ENCODE results near the gene ALLC. TPM values are rescaled to one million over a fixed set of nuclear protein-coding genes. Genes with fewer than 3 reads are reported as not detected.

The ALLC gene
- total RNA-seq, 4 donors from 2014 or later, result not detected

GRCh38 chr2:3712424-3712823 lies 54.4 kb downstream of the ALLC start:
- in situ Hi-C loops (cut with MboI; ENCODE audit: low pct_ligation_motif_present in 1 of 4, low pct_unique_long_range_greater_than_20kb in 1 of 4, low sequenced_read_pairs in 3 of 4) (no loop called here), intact Hi-C loops (cut with DNase I; ENCODE audit: low total_unique reads) (no loop called here)
- Histone ChIP-seq H3K4me1 (no peaks in the 10 kb centered on the region), H3K9me3 (no peaks in the 10 kb centered on the region), H3K4me3 (no peak overlapping the region), H3K27me3 (no peaks in the 10 kb centered on the region), H3K27ac (no peak overlapping the region), H3K36me3 (no peaks in the 10 kb centered on the region)
- WGBS, 2 donors (ENCODE audit: low coverage in 1 of 2), result 59 to 78% methylated on average over 3 of the region's 3 CpGs
- DNase-seq, result no peak
- TF ChIP-seq POLR2A (IDR thresholded peaks at IDR 0.05), result no peak
- TF ChIP-seq CTCF (IDR thresholded peaks at IDR 0.05), result no peak
- no peak for TF ChIP-seq EP300 (IDR thresholded peaks at IDR 0.05; ENCODE audit: low read depth)
- TF ChIP-seq POLR2AphosphoS5 (IDR thresholded peaks at IDR 0.05), result no peak

GRCh38 chr2:3712831-3713503 lies 55.0 kb downstream of the ALLC start:
- Histone ChIP-seq H3K27me3 (no peaks in the 10 kb centered on the region), H3K4me1 (no peaks in the 10 kb centered on the region), H3K27ac (no peak overlapping the region), H3K4me3 (no peak overlapping the region), H3K9me3 (no peaks in the 10 kb centered on the region), H3K36me3 (no peaks in the 10 kb centered on the region)
- no peak for DNase-seq
- TF ChIP-seq POLR2A (IDR thresholded peaks at IDR 0.05), result no peak
- no peak for TF ChIP-seq POLR2AphosphoS5 (IDR thresholded peaks at IDR 0.05)
- TF ChIP-seq EP300 (IDR thresholded peaks at IDR 0.05; ENCODE audit: low read depth), result no peak
- TF ChIP-seq CTCF (IDR thresholded peaks at IDR 0.05), result no peak
- intact Hi-C loops (cut with DNase I; ENCODE audit: low total_unique reads), result no loop called here
- 48 to 65% methylated on average over 5 to 10 of the region's 10 CpGs for WGBS, 2 donors (ENCODE audit: low coverage in 1 of 2)
- in situ Hi-C loops (cut with MboI; ENCODE audit: low pct_ligation_motif_present in 1 of 4, low pct_unique_long_range_greater_than_20kb in 1 of 4, low sequenced_read_pairs in 3 of 4), result no loop called here

- no peaks in the 10 kb centered on the region for H3K9me3 ChIP-seq
- TF ChIP-seq EP300 (IDR thresholded peaks at IDR 0.05; ENCODE audit: low read depth) (no peak), CTCF (IDR thresholded peaks at IDR 0.05) (no peak), POLR2A (IDR thresholded peaks at IDR 0.05) (no peak), POLR2AphosphoS5 (IDR thresholded peaks at IDR 0.05) (no peak)
- 64 to 75% methylated on average over 4 to 8 of the region's 8 CpGs for WGBS, 2 donors (ENCODE audit: low coverage in 1 of 2)
- H3K27me3 ChIP-seq, result no peaks in the 10 kb centered on the region
- DNase-seq, result no peak
- intact Hi-C loops (cut with DNase I; ENCODE audit: low total_unique reads), result no loop called here
- no peaks in the 10 kb centered on the region for H3K4me1 ChIP-seq
- no peak overlapping the region for H3K27ac ChIP-seq
- in situ Hi-C loops (cut with MboI; ENCODE audit: low pct_ligation_motif_present in 1 of 4, low pct_unique_long_range_greater_than_20kb in 1 of 4, low sequenced_read_pairs in 3 of 4), result no loop called here
- no peaks in the 10 kb centered on the region for H3K36me3 ChIP-seq
- H3K4me3 ChIP-seq, result no peak overlapping the region
These were observed 60.7 kb downstream of the ALLC start for GRCh38 chr2:3718679-3719078.

- peaks cover 0 to 4% (median 2%) of the 10 kb centered on the region in 4 donors for H3K4me1 ChIP-seq
- in situ Hi-C loops (cut with MboI; ENCODE audit: low pct_ligation_motif_present in 1 of 4, low pct_unique_long_range_greater_than_20kb in 1 of 4, low sequenced_read_pairs in 3 of 4), result no loop called here
These were observed 67.0 kb downstream of the ALLC start for GRCh38 chr2:3725002-3725401.

More at GRCh38 chr2:3725002-3725401, 67.0 kb downstream of the ALLC start:
- H3K27ac ChIP-seq, result no peak overlapping the region
- DNase-seq, result no peak
- no peaks in the 10 kb centered on the region for H3K9me3 ChIP-seq
- no peak overlapping the region for H3K4me3 ChIP-seq
- 73% methylated on average over 11 of the region's 11 CpGs; no CpG with 5 or more reads in 1 of the 2 donors for WGBS, 2 donors (ENCODE audit: low coverage in 1 of 2)
- intact Hi-C loops (cut with DNase I; ENCODE audit: low total_unique reads), result loop anchor here (10.0 kb wide), 1 partner anchor 60 kb away; no protein-coding TSS in a partner anchor
- H3K36me3 ChIP-seq, result no peaks in the 10 kb centered on the region
- H3K27me3 ChIP-seq, result no peaks in the 10 kb centered on the region
- TF ChIP-seq POLR2AphosphoS5 (IDR thresholded peaks at IDR 0.05), result no peak
- no peak for TF ChIP-seq CTCF (IDR thresholded peaks at IDR 0.05)
- no peak for TF ChIP-seq EP300 (IDR thresholded peaks at IDR 0.05; ENCODE audit: low read depth)
- TF ChIP-seq POLR2A (IDR thresholded peaks at IDR 0.05), result no peak

Measured in transverse colon (tissue), 4 donors.